HCT116 (cell line): ENCODE data around the gene ACTN4. TPM values are rescaled to one million over a fixed set of nuclear protein-coding genes. Genes with fewer than 3 reads are reported as not detected.

Experiments used
- ATAC-seq: fragments of 200-7000 bp; cut with Tn5 transposase; 2 replicates; pipeline ENCODE4 v1.9.1; 2020; ENCODE audit warnings: mild to moderate bottlenecking, moderate library complexity
- BruUV-seq: library from RNA; stranded (reverse); fragments of 400-500 nt; replicated peaks from 2 replicates; lab custom pipeline; 2021; lab: Mats Ljungman, UMichigan
- CTCF ChIA-PET: fragments of 300-600 bp; sonication (Branson Sonifier 250); formaldehyde crosslinking; loops from one replicate; lab custom pipeline; 2021; ENCODE audit warnings: antibody characterized with exemption; lab: Charles Lee
- POLR2A ChIA-PET: fragments of 300-600, 350-600 bp; sonication (Branson Sonifier 250); formaldehyde crosslinking; loops from one replicate; lab custom pipeline; 2021; ENCODE audit warnings: antibody characterized with exemption; lab: Charles Lee
- RAD21 ChIA-PET, 2 experiments: fragments of 300-600 bp; sonication (Branson Sonifier 250); formaldehyde crosslinking; loops; one replicate each; lab custom pipeline; 2023; ENCODE audit warnings: low total read pairs in 2 of 2; ENCODE audit not compliant: uncharacterized antibody in 2 of 2, unreplicated experiment in 2 of 2, low non-redundant PET in 1 of 2; lab: Charles Lee
- DNase-seq: peaks from one replicate; pipeline ENCODE4 v3.0.0-alpha.2; 2010; ENCODE audit warnings: low read depth, low spot score
- H2AFZ ChIP-seq: fragments of 200-600 bp; shearing (Covaris generic), sonication (generic); 2 replicates; pipeline ENCODE4 v1.6.1; 2017; ENCODE audit warnings: low read depth, mixed run types, mixed read lengths, antibody characterized with exemption, low read length; ENCODE audit not compliant: poor library complexity, severe bottlenecking
- H3K27ac ChIP-seq: 2 replicates; pipeline ENCODE4 v1.5.1; 2012; ENCODE audit warnings: low read depth, low read length
- H3K27me3 ChIP-seq: fragments of 200-600 bp; sonication (generic); 2 replicates; pipeline ENCODE4 v1.6.1; 2016; ENCODE audit warnings: mixed run types, low read length, mixed read lengths; ENCODE audit not compliant: insufficient read depth
- H3K36me3 ChIP-seq, 2 experiments: fragments of 200-500 bp in 1 of 2; fragments of 200-600 bp in 1 of 2; sonication (Bioruptor generic) in 1 of 2; sonication (generic) in 1 of 2; 2 replicates each; pipeline versions ENCODE4 v1.5.1 to v1.6.1; 2014 to 2016; ENCODE audit warnings: low read length in 2 of 2, inconsistent platforms in 1 of 2, mixed read lengths in 1 of 2, mixed run types in 1 of 2; ENCODE audit not compliant: insufficient read depth in 2 of 2, control insufficient read depth in 1 of 2
- H3K4me1 ChIP-seq, 2 experiments: fragments of 200-600 bp in 1 of 2; sonication (generic) in 1 of 2; 2 replicates each; pipeline versions ENCODE4 v1.5.1 to v1.6.1; 2012 to 2017; ENCODE audit warnings: low read length in 2 of 2, inconsistent platforms in 1 of 2, mild to moderate bottlenecking in 1 of 2, mixed read lengths in 1 of 2, mixed run types in 1 of 2, moderate library complexity in 1 of 2; ENCODE audit not compliant: insufficient read depth in 2 of 2, control insufficient read depth in 1 of 2
- H3K4me2 ChIP-seq: fragments of 200-600 bp; sonication (generic); 2 replicates; pipeline ENCODE4 v1.6.1; 2017; ENCODE audit warnings: mixed run types, low read length, mixed read lengths
- H3K4me3 ChIP-seq, 2 experiments: fragments of 200-600 bp in 1 of 2; sonication (generic) in 1 of 2; replicated peaks in 1 of 2; 2 replicates each; pipeline ENCODE4 v1.5.1; 2011 to 2016; ENCODE audit warnings: low read length in 2 of 2, control low read depth in 1 of 2, low read depth in 1 of 2, mild to moderate bottlenecking in 1 of 2, mixed read lengths in 1 of 2, mixed run types in 1 of 2
- H3K79me2 ChIP-seq: fragments of 200-600 bp; sonication (generic); 2 replicates; pipeline ENCODE4 v1.6.1; 2017; ENCODE audit warnings: mild to moderate bottlenecking, mixed run types, low read length, moderate library complexity, mixed read lengths; ENCODE audit not compliant: insufficient read depth
- H3K9ac ChIP-seq: fragments of 200-600 bp; sonication (generic); 2 replicates; pipeline ENCODE4 v1.6.1; 2016; ENCODE audit warnings: low read length, mixed read lengths
- H3K9me2 ChIP-seq: fragments of 200-600 bp; sonication (generic), shearing (Covaris generic); 2 replicates; pipeline ENCODE4 v1.6.1; 2017; ENCODE audit warnings: mixed run types, mild to moderate bottlenecking, moderate library complexity; ENCODE audit not compliant: insufficient read depth
- H3K9me3 ChIP-seq, 2 experiments: fragments of 200-500 bp in 1 of 2; fragments of 200-600 bp in 1 of 2; sonication (Bioruptor generic) in 1 of 2; sonication (generic) in 1 of 2; 2 replicates each; pipeline ENCODE4 v1.6.1; 2014 to 2017; ENCODE audit warnings: low read length in 2 of 2, mixed read lengths in 2 of 2, inconsistent platforms in 1 of 2, low read depth in 1 of 2, mild to moderate bottlenecking in 1 of 2, mixed run types in 1 of 2, moderate library complexity in 1 of 2; ENCODE audit not compliant: control insufficient read depth in 1 of 2, insufficient read depth in 1 of 2
- H4K20me1 ChIP-seq: fragments of 200-600 bp; sonication (generic), shearing (Covaris generic); 2 replicates; pipeline ENCODE4 v1.6.1; 2017; ENCODE audit warnings: mixed run types, mild to moderate bottlenecking, moderate library complexity; ENCODE audit not compliant: insufficient read depth
- EGR1 ChIP-seq: IDR thresholded peaks from 2 replicates; pipeline ENCODE4 v1.6.1; 2012; ENCODE audit warnings: low read depth
- EZH2phosphoT487 ChIP-seq: fragments of 200-600 bp; IDR thresholded peaks from 2 replicates; pipeline ENCODE4 v1.6.1; 2018; ENCODE audit warnings: antibody characterized with exemption, borderline replicate concordance
- FOSL1 ChIP-seq: IDR thresholded peaks from 2 replicates; pipeline ENCODE4 v1.6.1; 2012; ENCODE audit warnings: low read depth
- JUND ChIP-seq: IDR thresholded peaks from 2 replicates; pipeline ENCODE4 v1.6.1; 2012
- MAX ChIP-seq: IDR thresholded peaks from 2 replicates; pipeline ENCODE4 v1.6.1; 2012
- POLR2AphosphoS5 ChIP-seq: IDR thresholded peaks from 2 replicates; pipeline ENCODE4 v1.6.1; 2011; ENCODE audit warnings: mild to moderate bottlenecking, low read depth, low read length, moderate library complexity
- SIN3A ChIP-seq: IDR thresholded peaks from 2 replicates; pipeline ENCODE4 v1.6.1; 2012; ENCODE audit warnings: low read depth
- SP1 ChIP-seq: IDR thresholded peaks from 2 replicates; pipeline ENCODE4 v1.6.1; 2012; ENCODE audit warnings: low read depth
- SRF ChIP-seq: IDR thresholded peaks from 2 replicates; pipeline ENCODE4 v1.6.1; 2012; ENCODE audit warnings: low read depth
- TCF7L2 ChIP-seq: IDR thresholded peaks from 2 replicates; pipeline ENCODE4 v1.7.0; 2011; ENCODE audit warnings: borderline replicate concordance, inconsistent platforms; ENCODE audit not compliant: insufficient read depth, insufficient read length; ENCODE audit errors: extremely low read depth
- YY1 ChIP-seq: IDR thresholded peaks from 2 replicates; pipeline ENCODE4 v1.6.1; 2011; ENCODE audit warnings: low read length, low read depth, moderate library complexity, mild to moderate bottlenecking; ENCODE audit not compliant: insufficient replicate concordance; ENCODE audit errors: extremely low read depth
- ZBTB33 ChIP-seq: IDR thresholded peaks from 2 replicates; pipeline ENCODE4 v1.6.1; 2011; ENCODE audit warnings: mild to moderate bottlenecking, low read length, moderate library complexity; ENCODE audit not compliant: insufficient replicate concordance; ENCODE audit errors: extremely low read depth
- ZNF274 ChIP-seq: fragments of 200-500 bp; sonication (Bioruptor generic); IDR thresholded peaks from 2 replicates; pipeline ENCODE4 v1.6.1; 2014; ENCODE audit warnings: mild to moderate bottlenecking, low read depth, low read length, inconsistent platforms
- intact Hi-C: fragments of 100-400 bp; cut with micrococcal nuclease; formaldehyde crosslinking; loops from 2 replicates; pipeline ENCODE4 v1.10.0; 2022
- total RNA-seq: library from RNA; stranded (reverse); gene quantifications from one replicate; pipeline ENCODE4 v1.2.1, GENCODE V29; 2021; ENCODE audit not compliant: unreplicated experiment

The ACTN4 gene
- total RNA-seq, 1 experiment from 2014 or later = 651 TPM

GRCh38 chr19:38624822-38625221 lies 22.6 kb upstream of the ACTN4 start:
- intact Hi-C loops = no loop called here
- DNase-seq = no peak

More at GRCh38 chr19:38624822-38625221, 22.6 kb upstream of the ACTN4 start:
- H3K9me3 ChIP-seq = no peaks in the 10 kb centered on the region
- no peak overlapping the region for H3K27ac ChIP-seq
- no TSS peak for BruUV-seq
- no peaks in the 10 kb centered on the region for H3K27me3 ChIP-seq
- ChIA-PET CTCF (interaction anchor here (1.1 kb wide), 1 partner anchor 12 kb away, joined by 3 read pairs; no protein-coding TSS in a partner anchor), RAD21 (no interaction called here), POLR2A (no interaction called here)
- H3K79me2 ChIP-seq = peaks cover 42% of the 10 kb centered on the region
- peaks cover 52 to 62% of the 10 kb centered on the region in 2 experiments; a peak in 3 of 4 replicates for H3K36me3 ChIP-seq
- H3K4me1 ChIP-seq = peaks cover 5 to 6% of the 10 kb centered on the region in 2 experiments; a peak in 3 of 4 replicates
- no peak overlapping the region for H2AFZ ChIP-seq
- H3K4me2 ChIP-seq = no peak overlapping the region
- no peak for ATAC-seq
- H3K9me2 ChIP-seq = no peaks in the 10 kb centered on the region
- H3K4me3 ChIP-seq = no peak overlapping the region
- no peak overlapping the region for H3K9ac ChIP-seq
- no peaks in the 10 kb centered on the region for H4K20me1 ChIP-seq
- TF ChIP-seq SIN3A = no peak
- no peak for TF ChIP-seq MAX
- TF ChIP-seq FOSL1 = no peak
- no peak for TF ChIP-seq POLR2AphosphoS5
- no peak for TF ChIP-seq ZNF274
- TF ChIP-seq EGR1 = no peak
- TF ChIP-seq ZBTB33 = no peak
- TF ChIP-seq SP1 = no peak
- TF ChIP-seq TCF7L2 = no peak
- TF ChIP-seq EZH2phosphoT487 = no peak
- no peak for TF ChIP-seq SRF
- no peak for TF ChIP-seq YY1
- no peak for TF ChIP-seq JUND
